ENCODE results near the gene PAX7.

PAX7 gene

GRCh38 chr1:18781031-18781430 lies 150.4 kb downstream of the PAX7 start:
- ATAC-seq = no peak
- TF ChIP-seq, protein P1, sequence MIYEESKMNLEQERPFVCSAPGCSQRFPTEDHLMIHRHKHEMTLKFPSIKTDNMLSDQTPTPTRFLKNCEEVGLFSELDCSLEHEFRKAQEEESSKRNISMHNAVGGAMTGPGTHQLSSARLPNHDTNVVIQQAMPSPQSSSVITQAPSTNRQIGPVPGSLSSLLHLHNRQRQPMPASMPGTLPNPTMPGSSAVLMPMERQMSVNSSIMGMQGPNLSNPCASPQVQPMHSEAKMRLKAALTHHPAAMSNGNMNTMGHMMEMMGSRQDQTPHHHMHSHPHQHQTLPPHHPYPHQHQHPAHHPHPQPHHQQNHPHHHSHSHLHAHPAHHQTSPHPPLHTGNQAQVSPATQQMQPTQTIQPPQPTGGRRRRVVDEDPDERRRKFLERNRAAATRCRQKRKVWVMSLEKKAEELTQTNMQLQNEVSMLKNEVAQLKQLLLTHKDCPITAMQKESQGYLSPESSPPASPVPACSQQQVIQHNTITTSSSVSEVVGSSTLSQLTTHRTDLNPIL (CRISPR knock-in tag; IDR thresholded peaks at IDR 0.05; ENCODE audit: low read depth) = no peak
- TF ChIP-seq ZNF8 (CRISPR knock-in tag; IDR thresholded peaks at IDR 0.05) = no peak
- no peak for TF ChIP-seq ZFP3 (CRISPR knock-in tag; IDR thresholded peaks at IDR 0.05)
- TF ChIP-seq, protein P2, sequence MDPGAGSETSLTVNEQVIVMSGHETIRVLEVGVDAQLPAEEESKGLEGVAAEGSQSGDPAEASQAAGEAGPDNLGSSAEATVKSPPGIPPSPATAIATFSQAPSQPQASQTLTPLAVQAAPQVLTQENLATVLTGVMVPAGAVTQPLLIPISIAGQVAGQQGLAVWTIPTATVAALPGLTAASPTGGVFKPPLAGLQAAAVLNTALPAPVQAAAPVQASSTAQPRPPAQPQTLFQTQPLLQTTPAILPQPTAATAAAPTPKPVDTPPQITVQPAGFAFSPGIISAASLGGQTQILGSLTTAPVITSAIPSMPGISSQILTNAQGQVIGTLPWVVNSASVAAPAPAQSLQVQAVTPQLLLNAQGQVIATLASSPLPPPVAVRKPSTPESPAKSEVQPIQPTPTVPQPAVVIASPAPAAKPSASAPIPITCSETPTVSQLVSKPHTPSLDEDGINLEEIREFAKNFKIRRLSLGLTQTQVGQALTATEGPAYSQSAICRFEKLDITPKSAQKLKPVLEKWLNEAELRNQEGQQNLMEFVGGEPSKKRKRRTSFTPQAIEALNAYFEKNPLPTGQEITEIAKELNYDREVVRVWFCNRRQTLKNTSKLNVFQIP (CRISPR knock-in tag; IDR thresholded peaks at IDR 0.05; ENCODE audit: borderline replicate concordance, low read depth) = no peak

- TF ChIP-seq ESRRG (CRISPR knock-in tag; IDR thresholded peaks at IDR 0.05) = no peak
- ATAC-seq = no peak
These were observed 153.2 kb downstream of the PAX7 start for GRCh38 chr1:18783705-18784481.

DNA sequence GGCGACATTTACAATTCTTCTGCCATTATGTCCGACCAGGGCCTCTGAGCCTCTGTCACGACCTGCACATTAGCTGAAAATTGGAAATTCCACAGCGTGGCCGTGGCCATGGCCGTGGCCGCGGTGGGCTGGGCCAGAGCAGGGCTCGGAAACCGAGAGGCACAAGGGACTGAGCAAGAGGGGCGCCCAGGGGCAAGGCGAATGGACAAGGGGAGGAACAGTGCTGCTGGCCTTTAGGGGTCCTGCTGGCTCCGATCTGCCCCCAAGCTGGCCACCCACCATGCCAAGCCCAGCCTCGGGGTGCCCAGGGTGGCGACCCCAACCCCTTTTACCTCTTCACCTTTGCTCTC lies 153.8 kb downstream of the PAX7 start:
- ATAC-seq = no peak
- TF ChIP-seq PPARA (CRISPR knock-in tag; IDR thresholded peaks at IDR 0.05; ENCODE audit: borderline replicate concordance) (no peak), BACH2 (CRISPR knock-in tag; IDR thresholded peaks at IDR 0.05; ENCODE audit: borderline replicate concordance) (no peak)

DNA sequence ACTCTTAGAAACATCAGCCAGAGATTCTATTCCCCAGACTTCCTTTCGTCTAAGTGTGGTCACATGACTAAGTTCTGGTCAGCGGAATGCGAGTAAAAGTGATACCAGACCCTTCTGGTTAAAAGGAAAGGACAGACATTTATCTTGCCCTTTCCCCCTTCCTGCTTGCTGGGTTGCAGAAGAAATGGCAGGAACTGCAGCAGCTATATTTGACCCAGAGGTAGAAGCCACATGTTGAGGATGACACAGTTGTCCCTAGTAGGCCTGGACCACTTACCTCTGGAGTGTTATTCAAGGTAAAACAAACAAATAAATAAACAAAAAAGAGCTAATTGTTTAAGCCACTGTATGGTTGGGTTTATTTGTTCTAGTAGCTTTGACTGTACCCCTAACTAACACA lies 155.5 kb downstream of the PAX7 start:
- TF ChIP-seq ISL1 (CRISPR knock-in tag; IDR thresholded peaks at IDR 0.05) (no peak), ZNF8 (CRISPR knock-in tag; IDR thresholded peaks at IDR 0.05) (no peak), ZFP3 (CRISPR knock-in tag; IDR thresholded peaks at IDR 0.05) (no peak), ESRRG (CRISPR knock-in tag; IDR thresholded peaks at IDR 0.05) (no peak), ZC3H10 (CRISPR knock-in tag; IDR thresholded peaks at IDR 0.05) (no peak), TOX (CRISPR knock-in tag; IDR thresholded peaks at IDR 0.05; ENCODE audit: borderline replicate concordance) (no peak), BACH2 (CRISPR knock-in tag; IDR thresholded peaks at IDR 0.05; ENCODE audit: borderline replicate concordance) (no peak), GLIS3 (CRISPR knock-in tag; IDR thresholded peaks at IDR 0.05) (no peak), OSR1 (CRISPR knock-in tag; IDR thresholded peaks at IDR 0.05) (no peak), PPARA (CRISPR knock-in tag; IDR thresholded peaks at IDR 0.05; ENCODE audit: borderline replicate concordance) (no peak), ZFP30 (CRISPR knock-in tag; IDR thresholded peaks at IDR 0.05) (no peak), ZNF70 (CRISPR knock-in tag; IDR thresholded peaks at IDR 0.05) (no peak), TCF4 (CRISPR knock-in tag; IDR thresholded peaks at IDR 0.05; ENCODE audit: borderline replicate concordance) (no peak), ARNTL (CRISPR knock-in tag; IDR thresholded peaks at IDR 0.05; ENCODE audit: borderline replicate concordance, low read depth) (no peak)
- TF ChIP-seq, protein P3, sequence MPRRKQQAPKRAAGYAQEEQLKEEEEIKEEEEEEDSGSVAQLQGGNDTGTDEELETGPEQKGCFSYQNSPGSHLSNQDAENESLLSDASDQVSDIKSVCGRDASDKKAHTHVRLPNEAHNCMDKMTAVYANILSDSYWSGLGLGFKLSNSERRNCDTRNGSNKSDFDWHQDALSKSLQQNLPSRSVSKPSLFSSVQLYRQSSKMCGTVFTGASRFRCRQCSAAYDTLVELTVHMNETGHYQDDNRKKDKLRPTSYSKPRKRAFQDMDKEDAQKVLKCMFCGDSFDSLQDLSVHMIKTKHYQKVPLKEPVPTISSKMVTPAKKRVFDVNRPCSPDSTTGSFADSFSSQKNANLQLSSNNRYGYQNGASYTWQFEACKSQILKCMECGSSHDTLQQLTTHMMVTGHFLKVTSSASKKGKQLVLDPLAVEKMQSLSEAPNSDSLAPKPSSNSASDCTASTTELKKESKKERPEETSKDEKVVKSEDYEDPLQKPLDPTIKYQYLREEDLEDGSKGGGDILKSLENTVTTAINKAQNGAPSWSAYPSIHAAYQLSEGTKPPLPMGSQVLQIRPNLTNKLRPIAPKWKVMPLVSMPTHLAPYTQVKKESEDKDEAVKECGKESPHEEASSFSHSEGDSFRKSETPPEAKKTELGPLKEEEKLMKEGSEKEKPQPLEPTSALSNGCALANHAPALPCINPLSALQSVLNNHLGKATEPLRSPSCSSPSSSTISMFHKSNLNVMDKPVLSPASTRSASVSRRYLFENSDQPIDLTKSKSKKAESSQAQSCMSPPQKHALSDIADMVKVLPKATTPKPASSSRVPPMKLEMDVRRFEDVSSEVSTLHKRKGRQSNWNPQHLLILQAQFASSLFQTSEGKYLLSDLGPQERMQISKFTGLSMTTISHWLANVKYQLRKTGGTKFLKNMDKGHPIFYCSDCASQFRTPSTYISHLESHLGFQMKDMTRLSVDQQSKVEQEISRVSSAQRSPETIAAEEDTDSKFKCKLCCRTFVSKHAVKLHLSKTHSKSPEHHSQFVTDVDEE (CRISPR knock-in tag; IDR thresholded peaks at IDR 0.05) = no peak
- TF ChIP-seq, protein P2 (CRISPR knock-in tag; IDR thresholded peaks at IDR 0.05; ENCODE audit: borderline replicate concordance, low read depth) = no peak
- TF ChIP-seq, protein P1 (CRISPR knock-in tag; IDR thresholded peaks at IDR 0.05; ENCODE audit: low read depth) = no peak
- ATAC-seq = no peak
